SJSA1 (cell line): Measurements from ENCODE around the gene SYT1. TPM values are rescaled to one million over a fixed set of nuclear protein-coding genes. Genes with fewer than 3 reads are reported as not detected.

Experiments
- DNase-seq, 2 experiments: peaks; one replicate each; pipeline ENCODE4 v3.0.0-alpha.2; 2015 to 2020; ENCODE audit warnings: low spot score in 2 of 2, low read depth in 1 of 2
- H3K27ac ChIP-seq: fragments of 250-450 bp; sonication (Bioruptor Pico); 2 replicates; pipeline ENCODE4 v1.5.1; 2020; ENCODE audit warnings: mild to moderate bottlenecking, moderate library complexity
- H3K27me3 ChIP-seq: fragments of 250-450 bp; sonication (Bioruptor Pico); replicated peaks from 2 replicates; pipeline ENCODE4 v1.5.1; 2020; ENCODE audit warnings: mild to moderate bottlenecking, moderate library complexity
- H3K36me3 ChIP-seq: fragments of 250-450 bp; sonication (Bioruptor Pico); 2 replicates; pipeline ENCODE4 v1.5.1; 2020; ENCODE audit warnings: mild to moderate bottlenecking
- H3K4me1 ChIP-seq: fragments of 250-450 bp; sonication (Bioruptor Pico); replicated peaks from 2 replicates; pipeline ENCODE4 v1.6.1; 2021; ENCODE audit warnings: mild to moderate bottlenecking
- H3K4me3 ChIP-seq: fragments of 250-450 bp; sonication (Bioruptor Pico); 2 replicates; pipeline ENCODE4 v1.5.1; 2020; ENCODE audit warnings: mild to moderate bottlenecking
- H3K9me3 ChIP-seq: fragments of 250-450 bp; sonication (Bioruptor Pico); replicated peaks from 2 replicates; pipeline ENCODE4 v1.5.1; 2020; ENCODE audit warnings: mild to moderate bottlenecking
- total RNA-seq: library from RNA; depleted of rRNA; stranded (reverse); fragments of >200 nt; shearing (Covaris generic); gene quantifications from 2 replicates; pipeline ENCODE4 v1.2.3, GENCODE V29; 2014

The SYT1 gene
- total RNA-seq, 1 experiment from 2014 or later = 31.9 TPM

DNA sequence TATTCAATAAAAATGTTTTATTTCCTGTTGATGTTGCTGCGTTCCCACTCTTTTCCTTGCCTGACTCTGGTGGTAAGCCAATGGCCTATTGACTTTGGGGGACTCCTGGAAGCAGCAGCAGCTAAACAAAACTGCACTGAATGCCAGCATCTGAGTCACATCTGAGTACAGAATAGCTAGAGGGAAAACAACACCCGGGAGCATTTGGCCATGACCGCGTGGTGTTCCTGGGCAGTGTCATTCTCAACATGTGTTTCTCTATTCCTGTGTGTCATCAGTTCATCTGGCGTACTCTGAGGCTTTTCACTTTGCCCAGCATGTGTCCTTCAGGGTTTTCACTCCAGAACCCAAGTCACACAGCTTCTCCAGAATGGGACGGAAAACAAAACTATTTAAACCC is 587.4 kb downstream of the SYT1 start:
- H3K4me3 ChIP-seq = no peak overlapping the region
- H3K9me3 ChIP-seq = no peaks in the 10 kb centered on the region
- no peaks in the 10 kb centered on the region for H3K27me3 ChIP-seq
- H3K36me3 ChIP-seq = no peaks in the 10 kb centered on the region; the same call in 1 of the 2 replicates
- peak overlapping the region; percentile 42 for H3K27ac ChIP-seq
- H3K4me1 ChIP-seq = peaks cover 44% of the 10 kb centered on the region
- DNase-seq = peak; percentile 85 to 86

DNA sequence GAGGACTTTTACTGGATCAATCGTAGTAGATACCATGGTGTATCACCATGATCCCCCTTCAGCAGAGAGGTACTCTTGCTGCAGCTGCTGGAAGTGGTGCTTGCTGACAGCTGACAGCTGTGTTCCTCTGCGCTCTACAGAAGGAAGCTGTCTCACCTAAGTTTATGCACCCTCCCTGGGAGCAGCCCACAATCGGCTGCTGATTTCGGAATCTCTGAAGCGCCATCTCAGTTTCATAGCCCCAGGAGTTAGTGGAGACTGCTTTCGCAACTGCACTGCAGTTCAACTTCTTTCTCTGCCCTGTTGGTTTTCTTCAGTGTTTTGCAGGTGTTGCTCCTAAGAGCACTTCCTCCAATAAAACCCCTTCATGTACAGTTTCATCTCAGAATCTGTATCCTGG is 588.3 kb downstream of the SYT1 start:
- H3K27ac ChIP-seq = no peak overlapping the region
- no peak for DNase-seq
- H3K36me3 ChIP-seq = no peaks in the 10 kb centered on the region; the same call in 1 of the 2 replicates
- peaks cover 44% of the 10 kb centered on the region for H3K4me1 ChIP-seq
- H3K27me3 ChIP-seq = no peaks in the 10 kb centered on the region
- no peak overlapping the region for H3K4me3 ChIP-seq
- H3K9me3 ChIP-seq = no peaks in the 10 kb centered on the region

DNA sequence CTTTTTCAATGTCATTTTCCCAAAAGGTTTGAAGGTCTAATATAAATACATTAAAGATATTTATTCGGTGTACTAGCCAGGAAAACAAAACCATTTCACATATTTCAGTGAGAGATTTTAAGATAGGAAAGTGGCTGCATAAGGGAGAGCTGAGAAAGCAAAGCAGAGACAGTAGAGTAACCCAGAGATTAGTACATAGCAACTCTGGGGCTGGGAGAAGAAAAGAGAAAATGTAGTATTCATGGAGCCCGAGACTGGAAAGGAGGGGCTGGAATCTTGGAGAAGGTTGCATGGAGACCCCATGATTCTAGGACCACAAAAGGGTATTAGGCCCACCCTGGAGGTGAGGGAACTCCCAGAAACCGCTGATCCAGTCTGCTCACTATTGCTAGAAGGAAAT is 589.2 kb downstream of the SYT1 start:
- H3K36me3 ChIP-seq = no peaks in the 10 kb centered on the region; the same call in 1 of the 2 replicates
- no peaks in the 10 kb centered on the region for H3K27me3 ChIP-seq
- no peak for DNase-seq
- peak overlapping the region; percentile 40 for H3K27ac ChIP-seq
- H3K4me1 ChIP-seq = peaks cover 44% of the 10 kb centered on the region
- peak overlapping the region; percentile 4; the same call in 1 of the 2 replicates for H3K4me3 ChIP-seq
- H3K9me3 ChIP-seq = no peaks in the 10 kb centered on the region

DNA sequence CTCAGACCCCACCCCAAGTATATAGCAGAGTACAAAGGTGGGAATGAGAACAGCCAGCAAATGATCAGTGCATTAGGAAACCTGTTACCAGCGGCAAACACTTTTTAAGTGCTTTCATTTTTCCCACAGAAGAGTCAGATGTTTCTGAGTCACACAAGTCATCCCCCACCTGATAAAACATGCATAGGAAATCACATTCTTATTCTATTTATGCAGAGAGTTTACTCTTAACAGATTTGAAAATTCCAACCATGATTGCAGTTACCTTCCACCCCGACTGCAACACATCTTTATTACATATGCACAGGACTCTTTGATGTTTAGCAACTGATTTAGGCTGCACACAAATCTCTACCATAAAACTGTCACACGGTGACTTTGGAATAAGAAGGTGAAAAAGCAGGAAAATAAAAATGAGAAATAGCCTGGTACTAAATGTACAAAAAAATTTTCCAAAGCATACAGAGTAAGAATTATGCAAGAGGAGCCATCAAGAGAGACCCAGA is 589.8 kb downstream of the SYT1 start:
- no peaks in the 10 kb centered on the region for H3K27me3 ChIP-seq
- peak overlapping the region; percentile 4; the same call in 1 of the 2 replicates for H3K4me3 ChIP-seq
- no peaks in the 10 kb centered on the region for H3K9me3 ChIP-seq
- H3K27ac ChIP-seq = peak overlapping the region; percentile 40
- H3K4me1 ChIP-seq = peaks cover 44% of the 10 kb centered on the region
- no peaks in the 10 kb centered on the region; the same call in 1 of the 2 replicates for H3K36me3 ChIP-seq
- peak in 1 of 2 experiments; percentile 41 for DNase-seq

DNA sequence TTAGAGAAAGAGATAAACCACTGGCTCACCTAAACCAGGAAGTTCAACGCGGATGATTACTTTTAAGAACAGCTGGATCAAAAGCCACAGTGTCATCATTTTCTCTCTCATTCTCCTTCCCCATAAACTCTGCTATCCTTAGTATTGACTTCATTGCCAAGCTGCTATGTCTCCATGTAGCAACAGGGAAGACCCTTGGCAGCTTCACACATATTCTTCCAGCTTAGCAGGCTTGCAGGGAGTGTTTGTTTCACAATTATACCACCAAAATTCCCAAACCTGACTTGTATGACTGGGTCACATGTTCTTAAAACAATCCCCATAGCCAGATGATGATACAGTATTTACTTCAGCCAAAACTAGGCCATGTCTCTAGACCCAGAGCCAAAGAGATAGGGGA is 590.7 kb downstream of the SYT1 start:
- Histone ChIP-seq H3K27ac (no peak overlapping the region; the same call in 1 of the 2 replicates), H3K4me1 (peaks cover 44% of the 10 kb centered on the region), H3K36me3 (no peaks in the 10 kb centered on the region; the same call in 1 of the 2 replicates), H3K27me3 (no peaks in the 10 kb centered on the region), H3K9me3 (no peaks in the 10 kb centered on the region), H3K4me3 (no peak overlapping the region)
- DNase-seq = no peak

DNA sequence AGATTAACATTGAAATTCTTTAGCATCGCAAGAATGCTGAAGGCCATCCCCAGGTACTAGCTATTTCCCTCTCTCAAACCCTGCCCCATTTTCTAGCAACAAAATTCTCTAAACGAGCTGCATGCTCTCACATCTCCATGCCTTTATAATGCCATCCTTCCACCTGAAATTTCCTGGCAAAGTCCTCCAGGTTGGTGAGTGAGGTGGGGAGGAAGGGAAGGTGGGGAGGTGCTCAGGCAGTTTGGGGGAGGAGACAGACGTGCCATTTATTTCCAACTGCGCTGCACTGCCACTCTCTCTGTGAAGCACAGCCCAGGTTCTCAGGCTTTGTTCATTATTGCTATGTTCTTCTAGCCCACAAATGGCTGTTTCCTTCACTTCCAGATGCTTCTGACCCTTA is 617.7 kb downstream of the SYT1 start:
- H3K4me1 ChIP-seq = no peaks in the 10 kb centered on the region
- no peaks in the 10 kb centered on the region for H3K36me3 ChIP-seq
- DNase-seq = no peak
- no peak overlapping the region for H3K27ac ChIP-seq
- no peak overlapping the region for H3K4me3 ChIP-seq
- no peaks in the 10 kb centered on the region for H3K9me3 ChIP-seq
- H3K27me3 ChIP-seq = no peaks in the 10 kb centered on the region

DNA sequence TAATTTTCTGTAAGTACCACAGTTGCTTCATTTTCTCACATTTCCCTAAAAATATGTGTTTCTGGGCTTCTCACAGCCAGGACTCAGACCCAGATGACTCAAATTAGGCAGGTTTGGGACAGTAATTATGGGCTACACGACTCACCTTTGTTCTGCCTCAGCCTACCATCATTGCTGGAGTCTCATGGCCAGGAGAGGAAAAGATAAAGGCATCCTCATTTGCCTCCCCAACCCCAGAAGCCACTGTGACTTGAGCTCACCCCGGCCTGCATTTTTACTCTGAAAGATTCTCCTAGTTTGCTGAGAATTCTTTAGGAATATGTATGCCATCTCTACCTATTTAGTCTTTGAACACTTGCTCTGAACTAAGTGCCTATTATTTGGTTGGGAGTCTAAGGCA is 618.3 kb downstream of the SYT1 start:
- DNase-seq = no peak
- H3K27me3 ChIP-seq = no peaks in the 10 kb centered on the region
- H3K4me1 ChIP-seq = no peaks in the 10 kb centered on the region

DNA sequence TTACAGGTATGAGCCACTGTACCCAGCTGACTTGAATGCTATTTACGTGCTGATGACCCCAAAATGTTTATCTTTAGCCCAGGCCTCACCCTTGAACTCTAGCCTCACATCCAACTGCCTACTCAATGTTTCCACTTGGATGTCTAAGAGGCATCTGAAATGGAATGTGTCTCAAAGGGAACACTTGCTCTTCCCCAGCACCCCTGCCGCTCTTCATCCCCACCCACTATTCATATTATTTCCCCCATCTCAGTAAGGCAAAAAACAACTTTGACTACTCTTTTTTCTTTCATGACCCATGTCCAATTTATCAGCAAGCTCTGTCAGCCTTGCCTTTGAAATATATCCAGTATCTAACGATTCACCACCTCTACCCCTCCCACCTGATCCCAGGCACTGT is 621.6 kb downstream of the SYT1 start:
- Histone ChIP-seq H3K27me3 (no peaks in the 10 kb centered on the region), H3K9me3 (no peaks in the 10 kb centered on the region), H3K4me1 (no peaks in the 10 kb centered on the region), H3K27ac (no peak overlapping the region), H3K4me3 (no peak overlapping the region), H3K36me3 (no peaks in the 10 kb centered on the region)
- DNase-seq = no peak

More for the DNA sequence above, 618.3 kb downstream of the SYT1 start:
- no peak overlapping the region for H3K4me3 ChIP-seq
- H3K27ac ChIP-seq = no peak overlapping the region
- no peaks in the 10 kb centered on the region for H3K36me3 ChIP-seq
- H3K9me3 ChIP-seq = no peaks in the 10 kb centered on the region

DNA sequence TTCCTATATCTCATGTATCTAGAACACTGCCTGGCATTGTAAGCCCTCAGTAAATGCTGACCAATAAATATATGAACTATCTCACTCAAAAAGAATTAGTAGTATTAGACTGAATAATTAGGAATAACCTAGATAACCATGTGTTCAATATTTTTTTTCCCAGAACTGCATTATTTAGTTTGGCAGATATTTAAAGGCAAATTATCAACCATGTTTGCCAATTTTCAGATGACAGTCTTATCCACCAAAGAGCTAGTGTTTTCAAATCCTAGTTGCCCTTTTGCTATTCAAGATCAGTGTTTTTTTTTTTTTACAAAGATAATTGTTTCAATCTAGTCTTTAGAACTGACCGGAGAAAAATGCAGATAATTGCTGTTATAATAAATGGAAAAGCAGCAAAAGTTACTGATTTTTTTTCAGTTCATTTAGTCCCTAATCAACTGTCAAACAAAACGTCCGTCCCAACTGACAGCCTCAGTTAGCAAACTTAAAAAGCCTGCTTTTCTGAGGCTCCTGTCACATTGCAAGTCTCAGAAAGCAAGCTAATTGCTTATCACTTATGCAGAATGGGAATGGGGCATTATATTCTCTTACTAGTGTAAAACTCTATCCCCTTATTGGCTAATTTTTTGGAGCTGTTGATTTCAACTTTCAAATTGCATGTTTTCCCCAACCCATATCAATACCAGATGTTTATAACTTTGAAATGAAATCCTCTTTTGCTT is 623.0 kb downstream of the SYT1 start:
- Histone ChIP-seq H3K4me1 (no peaks in the 10 kb centered on the region), H3K9me3 (no peaks in the 10 kb centered on the region), H3K27ac (no peak overlapping the region), H3K27me3 (no peaks in the 10 kb centered on the region), H3K36me3 (no peaks in the 10 kb centered on the region), H3K4me3 (no peak overlapping the region)
- no peak for DNase-seq
